ENCODE data around the gene GAD1. TPM values are rescaled to one million over a fixed set of nuclear protein-coding genes. Genes with fewer than 3 reads are reported as not detected.

GAD1 gene
- total RNA-seq (1.1 TPM), polyA plus RNA-seq (ENCODE audit: insufficient read depth, low read depth, low replicate concordance) (4.1 TPM)
- long read RNA-seq, donor 1 = 0 reads
- long read RNA-seq, donor 2 = 0 reads
- long read RNA-seq, donor 3 = 0 reads
- long read RNA-seq, donor 4 = 0 reads
- long read RNA-seq, donor 5 = 0 reads
- long read RNA-seq, donor 6 = 0 reads
- long read RNA-seq, donor 7 = 0 reads
- long read RNA-seq, donor 8 = 0 reads
- long read RNA-seq, donor 9 = 0 reads
- long read RNA-seq, donor 10 = 0 reads

GRCh38 chr2:170816504-170817092 is at the start of gene GAD1:
TSS of gene GAD1 (plus strand) at chr2:170816887. CDS start at chr2:170818592, 1,705 bp downstream.
- Histone ChIP-seq H3K36me3 (ENCODE audit: control insufficient read depth in 2 of 3, insufficient read depth in 3 of 3, low read length in 3 of 3) (no peaks in the 10 kb centered on the region), H3K4me1 (ENCODE audit: control insufficient read depth in 2 of 3, insufficient read depth in 2 of 3, low read depth in 1 of 3, low read length in 3 of 3) (peaks cover 3 to 17% (median 15%) of the 10 kb centered on the region in 3 donors), H3K4me3 (ENCODE audit: low read length in 3 of 3) (peak within 1 kb of the TSS; percentile 34 to 69 (median 67)), H3K27me3 (ENCODE audit: control insufficient read depth, insufficient read depth, low read length) (peaks cover 61% of the 10 kb centered on the region), H3K27ac (ENCODE audit: low read depth in 2 of 2, low read length in 2 of 2) (peak within 1 kb of the TSS; percentile 15 to 63), H3K9ac (ENCODE audit: low read length in 3 of 3) (peak within 1 kb of the TSS in 2 of 3 donors; percentile 57 to 71), H3K9me3 (ENCODE audit: control insufficient read depth in 2 of 3, insufficient read depth in 1 of 3, low read length in 3 of 3) (no peaks in the 10 kb centered on the region)
- DNase-seq (peak; percentile 63 to 91 (median 70)), FAIRE-seq (no peak)
- intact Hi-C loops (cut with DNase I) = no loop called here
- TF ChIP-seq CTCF (IDR thresholded peaks at IDR 0.05; ENCODE audit: borderline replicate concordance, extremely low read depth, insufficient read depth) = no peak

DNA sequence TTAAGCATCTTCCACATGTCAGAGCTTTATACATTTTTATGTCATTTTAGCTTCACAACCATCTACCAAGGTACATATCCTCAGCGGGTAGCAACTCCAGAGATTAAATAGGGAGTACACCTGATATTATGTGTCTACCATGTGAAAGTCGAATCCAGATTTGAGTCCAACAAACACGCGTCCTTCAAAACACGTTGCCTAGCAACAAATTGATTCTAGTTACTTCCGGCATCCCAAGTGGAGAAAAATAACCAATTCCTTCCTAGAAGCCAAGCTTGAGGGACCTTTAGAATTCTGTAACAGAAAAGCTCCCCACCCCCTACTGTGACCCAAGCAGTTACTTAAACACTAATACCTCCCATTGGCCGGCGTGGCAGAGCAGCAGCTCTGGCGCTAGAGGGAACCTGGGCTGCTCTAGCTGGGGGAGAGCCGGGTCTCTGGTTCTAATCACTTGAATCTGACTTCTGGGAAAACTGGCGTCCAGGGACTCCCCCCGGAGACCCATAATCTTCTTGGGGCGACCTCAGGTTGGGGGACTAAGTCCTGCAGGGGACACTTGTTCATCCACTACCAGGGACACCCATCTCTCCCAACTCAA is 46.6 kb upstream of the GAD1 start, which contains the start of gene ERICH2:
Gene ERICH2 (plus strand): TSS at position 371 of the 598 bp plus-strand sequence. CDS start 304 bp downstream, outside the sequence.
- DNase-seq (peak; percentile 73 to 88 (median 79)), FAIRE-seq (no peak)
- H3K27me3 ChIP-seq (ENCODE audit: control insufficient read depth, insufficient read depth, low read length) = peaks cover 2% of the 10 kb centered on the region
- TF ChIP-seq CTCF (IDR thresholded peaks at IDR 0.05; ENCODE audit: borderline replicate concordance, extremely low read depth, insufficient read depth) = no peak
- intact Hi-C loops (cut with DNase I) = no loop called here
- H3K4me3 ChIP-seq (ENCODE audit: low read length in 3 of 3) = peak within 1 kb of the TSS; percentile 62 to 83 (median 71)
- H3K27ac ChIP-seq (ENCODE audit: low read depth in 2 of 2, low read length in 2 of 2) = peak within 1 kb of the TSS; percentile 67 to 78
- H3K4me1 ChIP-seq (ENCODE audit: control insufficient read depth in 2 of 3, insufficient read depth in 2 of 3, low read depth in 1 of 3, low read length in 3 of 3) = peaks cover 0 to 3% (median 0%) of the 10 kb centered on the region in 3 donors
- H3K9ac ChIP-seq (ENCODE audit: low read length in 3 of 3) = peak within 1 kb of the TSS; percentile 57 to 85 (median 63)
- H3K9me3 ChIP-seq (ENCODE audit: control insufficient read depth in 2 of 3, insufficient read depth in 1 of 3, low read length in 3 of 3) = no peaks in the 10 kb centered on the region
- no peaks in the 10 kb centered on the region for H3K36me3 ChIP-seq (ENCODE audit: control insufficient read depth in 2 of 3, insufficient read depth in 3 of 3, low read length in 3 of 3)

GRCh38 chr2:170770606-170771420 is 45.9 kb upstream of the GAD1 start:
- Histone ChIP-seq H3K4me3 (ENCODE audit: low read length in 3 of 3) (peak overlapping the region; percentile 62 to 83 (median 71)), H3K36me3 (ENCODE audit: control insufficient read depth in 2 of 3, insufficient read depth in 3 of 3, low read length in 3 of 3) (no peaks in the 10 kb centered on the region), H3K9ac (ENCODE audit: low read length in 3 of 3) (peak overlapping the region; percentile 57 to 85 (median 63)), H3K9me3 (ENCODE audit: control insufficient read depth in 2 of 3, insufficient read depth in 1 of 3, low read length in 3 of 3) (no peaks in the 10 kb centered on the region), H3K27me3 (ENCODE audit: control insufficient read depth, insufficient read depth, low read length) (peaks cover 2% of the 10 kb centered on the region), H3K27ac (ENCODE audit: low read depth in 2 of 2, low read length in 2 of 2) (peak overlapping the region; percentile 67 to 78), H3K4me1 (ENCODE audit: control insufficient read depth in 2 of 3, insufficient read depth in 2 of 3, low read depth in 1 of 3, low read length in 3 of 3) (peaks cover 0 to 3% (median 0%) of the 10 kb centered on the region in 3 donors)
- FAIRE-seq (no peak), DNase-seq (peak; percentile 85 to 92 (median 87))
- intact Hi-C loops (cut with DNase I) = no loop called here
- no peak for TF ChIP-seq CTCF (IDR thresholded peaks at IDR 0.05; ENCODE audit: borderline replicate concordance, extremely low read depth, insufficient read depth)
